Esophagus (tissue), 2 donors: ENCODE data around the gene EPC2. TPM values are rescaled to one million over a fixed set of nuclear protein-coding genes. Genes with fewer than 3 reads are reported as not detected.

Source experiments
- H3K27ac ChIP-seq, 2 donors: one replicate each; pipeline ENCODE4 v1.5.1; 2013; ENCODE audit warnings: low read depth in 2 of 2, mild to moderate bottlenecking in 2 of 2, inconsistent platforms in 1 of 2, low read length in 1 of 2, moderate library complexity in 1 of 2
- H3K27me3 ChIP-seq, 2 donors: one replicate each; pipeline ENCODE4 v1.6.1; 2013; ENCODE audit warnings: low read length in 2 of 2, control low read depth in 1 of 2, mild to moderate bottlenecking in 1 of 2; ENCODE audit not compliant: insufficient read depth in 2 of 2, control insufficient read depth in 1 of 2
- H3K36me3 ChIP-seq, 2 donors: one replicate each; pipeline ENCODE4 v1.6.1; 2013; ENCODE audit warnings: low read length in 1 of 2; ENCODE audit not compliant: control insufficient read depth in 2 of 2, insufficient read depth in 2 of 2
- H3K4me1 ChIP-seq, 2 donors: one replicate each; pipeline ENCODE4 v1.6.1; 2013; ENCODE audit warnings: low read length in 1 of 2; ENCODE audit not compliant: control insufficient read depth in 2 of 2, insufficient read depth in 2 of 2
- H3K4me3 ChIP-seq, 2 donors: one replicate each; pipeline ENCODE4 v1.5.1; 2013; ENCODE audit warnings: low read length in 2 of 2, mild to moderate bottlenecking in 2 of 2, low read depth in 1 of 2, moderate library complexity in 1 of 2
- H3K9me3 ChIP-seq, 2 donors: one replicate each; pipeline ENCODE4 v1.6.1; 2013; ENCODE audit warnings: mild to moderate bottlenecking in 2 of 2, low read depth in 1 of 2, low read length in 1 of 2, moderate library complexity in 1 of 2; ENCODE audit not compliant: control insufficient read depth in 2 of 2, insufficient read depth in 1 of 2
- WGBS, 2 donors: extraction: QIAGEN DNeasy Blood & Tissue Kit; methylation state at CpG; one replicate each; pipeline ENCODE4 v1.1.7; 2013; 5-methylcytosine and 5-hydroxymethylcytosine counted together
- polyA plus RNA-seq, 2 donors: library from polyadenylated mRNA; stranded (reverse); fragments of 200-250 nt; gene quantifications; one replicate each; pipeline ENCODE4 v1.2.3, GENCODE V29; 2013
- donor health status: healthy with polysubstance abuse.
- donor health status: Bipolar disorder and iron deficiency.

Gene EPC2
- polyA plus RNA-seq: 1 to 10 TPM; 3.4 to 6.1 TPM

GRCh38 chr2:148643998-148644882, at the start of gene EPC2:
Gene EPC2, plus strand, starts transcription at chr2:148644751. Its CDS starts 267 bp downstream, at chr2:148645018.
- Histone ChIP-seq H3K4me3 (peak within 1 kb of the TSS; percentile 72 to 99), H3K9me3 (no peaks in the 10 kb centered on the region), H3K27ac (peak within 1 kb of the TSS; percentile 100), H3K27me3 (no peaks in the 10 kb centered on the region), H3K36me3 (no peaks in the 10 kb centered on the region), H3K4me1 (no peaks in the 10 kb centered on the region)
- WGBS, 2 donors: 0 to 1% methylated on average over 50 to 94 of the region's 94 CpGs

- H3K36me3 ChIP-seq: no peaks in the 10 kb centered on the region
- peaks cover 0 to 4% of the 10 kb centered on the region in 2 donors for H3K9me3 ChIP-seq
- 86% methylated on average over 4 of the region's 4 CpGs for WGBS, 2 donors
- H3K27me3 ChIP-seq: no peaks in the 10 kb centered on the region
- H3K27ac ChIP-seq: no peak overlapping the region
- no peak overlapping the region for H3K4me3 ChIP-seq
- no peaks in the 10 kb centered on the region for H3K4me1 ChIP-seq
Measured at GRCh38 chr2:148596018-148596417, 48.5 kb upstream of the EPC2 start.

GRCh38 chr2:148599109-148599991, 45.2 kb upstream of the EPC2 start:
- no peak overlapping the region for H3K4me3 ChIP-seq
- WGBS, 2 donors: 68 to 70% methylated on average over 4 of the region's 4 CpGs

GRCh38 chr2:148602885-148603561, 41.5 kb upstream of the EPC2 start:
- Histone ChIP-seq H3K27ac (no peak overlapping the region), H3K27me3 (no peaks in the 10 kb centered on the region), H3K4me1 (no peaks in the 10 kb centered on the region), H3K36me3 (no peaks in the 10 kb centered on the region), H3K9me3 (peaks cover 0 to 7% of the 10 kb centered on the region in 2 donors), H3K4me3 (no peak overlapping the region)
- 72 to 79% methylated on average over 10 of the region's 10 CpGs for WGBS, 2 donors

More at GRCh38 chr2:148599109-148599991, 45.2 kb upstream of the EPC2 start:
- Histone ChIP-seq H3K36me3 (no peaks in the 10 kb centered on the region), H3K9me3 (peaks cover 0 to 7% of the 10 kb centered on the region in 2 donors), H3K27me3 (no peaks in the 10 kb centered on the region), H3K27ac (no peak overlapping the region), H3K4me1 (no peaks in the 10 kb centered on the region)

- 56 to 61% methylated on average over 3 of the region's 3 CpGs for WGBS, 2 donors
- Histone ChIP-seq H3K4me1 (no peaks in the 10 kb centered on the region), H3K9me3 (peaks cover 0 to 7% of the 10 kb centered on the region in 2 donors), H3K4me3 (no peak overlapping the region), H3K27me3 (no peaks in the 10 kb centered on the region), H3K27ac (no peak overlapping the region), H3K36me3 (no peaks in the 10 kb centered on the region)
Measured at GRCh38 chr2:148603562-148603920, 41.0 kb upstream of the EPC2 start.

- no peaks in the 10 kb centered on the region for H3K4me1 ChIP-seq
- H3K4me3 ChIP-seq: no peak overlapping the region
- no peaks in the 10 kb centered on the region for H3K27me3 ChIP-seq
- H3K27ac ChIP-seq: no peak overlapping the region
- H3K9me3 ChIP-seq: peaks cover 0 to 7% of the 10 kb centered on the region in 2 donors
- 79 to 85% methylated on average over 7 of the region's 7 CpGs for WGBS, 2 donors
- no peaks in the 10 kb centered on the region for H3K36me3 ChIP-seq
Measured at GRCh38 chr2:148604927-148605326, 39.6 kb upstream of the EPC2 start.

- 73 to 78% methylated on average over 4 of the region's 4 CpGs for WGBS, 2 donors
- Histone ChIP-seq H3K27ac (no peak overlapping the region), H3K4me1 (no peaks in the 10 kb centered on the region), H3K9me3 (peaks cover 0 to 3% of the 10 kb centered on the region in 2 donors), H3K4me3 (no peak overlapping the region), H3K36me3 (no peaks in the 10 kb centered on the region), H3K27me3 (no peaks in the 10 kb centered on the region)
Measured at GRCh38 chr2:148607566-148607965, 37.0 kb upstream of the EPC2 start.

- Histone ChIP-seq H3K36me3 (no peaks in the 10 kb centered on the region), H3K4me3 (no peak overlapping the region), H3K27me3 (no peaks in the 10 kb centered on the region), H3K27ac (no peak overlapping the region), H3K4me1 (no peaks in the 10 kb centered on the region), H3K9me3 (no peaks in the 10 kb centered on the region)
- WGBS, 2 donors: 95 to 97% methylated on average over 7 of the region's 7 CpGs
Measured at GRCh38 chr2:148613231-148614013, 31.1 kb upstream of the EPC2 start.

- Histone ChIP-seq H3K36me3 (no peaks in the 10 kb centered on the region), H3K4me3 (no peak overlapping the region), H3K27ac (no peak overlapping the region), H3K9me3 (no peaks in the 10 kb centered on the region), H3K27me3 (no peaks in the 10 kb centered on the region), H3K4me1 (no peaks in the 10 kb centered on the region)
Measured at GRCh38 chr2:148614014-148614321, 30.6 kb upstream of the EPC2 start.
